GM10847 (cell line): Measurements from ENCODE around the gene RRAS.

Experiments used
- POLR2A ChIP-seq: IDR thresholded peaks from 2 replicates; pipeline ENCODE4 v1.6.1; 2011; ENCODE audit not compliant: insufficient read length; ENCODE audit errors: extremely low read depth

Gene RRAS

GRCh38 chr19:49640113-49640898, at the start of gene RRAS:
RRAS (minus strand) TSS chr19:49640143; CDS start chr19:49640098, 45 bp downstream.
- peak; percentile 65 for TF ChIP-seq POLR2A

- TF ChIP-seq POLR2A, result no peak
These were observed 49.5 kb upstream of the RRAS start, which contains the start of gene ADM5 for GRCh38 chr19:49689133-49690078. ADM5 (plus strand) TSS chr19:49689594; CDS start chr19:49689838, 244 bp downstream.

DNA sequence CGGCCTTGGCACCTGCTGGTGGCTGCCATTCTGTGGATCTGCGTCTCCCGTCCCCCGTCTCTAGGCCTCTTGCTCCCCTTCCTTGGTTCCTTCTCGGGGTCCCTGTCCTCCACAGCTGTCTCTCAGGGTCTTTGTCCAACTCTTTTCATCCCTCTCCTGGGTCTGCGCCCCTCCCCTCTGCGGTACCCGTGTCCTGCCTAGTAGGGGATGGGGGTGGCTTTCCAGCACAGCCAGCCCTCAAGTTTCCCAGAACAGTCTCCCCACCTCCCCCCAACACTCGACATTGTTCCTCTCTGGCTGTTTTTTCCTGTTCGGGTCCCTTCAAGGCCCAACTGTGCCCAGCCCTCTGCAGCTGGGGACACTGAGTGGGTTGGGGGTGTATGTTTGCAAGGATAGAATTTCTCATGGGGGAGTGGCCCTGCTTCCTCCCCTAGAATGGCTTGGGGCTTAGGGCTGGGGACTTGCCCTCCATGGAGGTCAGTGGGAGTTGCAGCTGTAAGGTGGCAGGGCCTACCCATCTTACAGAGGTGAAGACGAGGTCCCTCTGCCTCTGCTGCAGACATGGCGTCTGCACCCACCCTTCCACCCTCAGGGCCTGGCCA, 48.7 kb upstream of the RRAS start:
- no peak for TF ChIP-seq POLR2A

DNA sequence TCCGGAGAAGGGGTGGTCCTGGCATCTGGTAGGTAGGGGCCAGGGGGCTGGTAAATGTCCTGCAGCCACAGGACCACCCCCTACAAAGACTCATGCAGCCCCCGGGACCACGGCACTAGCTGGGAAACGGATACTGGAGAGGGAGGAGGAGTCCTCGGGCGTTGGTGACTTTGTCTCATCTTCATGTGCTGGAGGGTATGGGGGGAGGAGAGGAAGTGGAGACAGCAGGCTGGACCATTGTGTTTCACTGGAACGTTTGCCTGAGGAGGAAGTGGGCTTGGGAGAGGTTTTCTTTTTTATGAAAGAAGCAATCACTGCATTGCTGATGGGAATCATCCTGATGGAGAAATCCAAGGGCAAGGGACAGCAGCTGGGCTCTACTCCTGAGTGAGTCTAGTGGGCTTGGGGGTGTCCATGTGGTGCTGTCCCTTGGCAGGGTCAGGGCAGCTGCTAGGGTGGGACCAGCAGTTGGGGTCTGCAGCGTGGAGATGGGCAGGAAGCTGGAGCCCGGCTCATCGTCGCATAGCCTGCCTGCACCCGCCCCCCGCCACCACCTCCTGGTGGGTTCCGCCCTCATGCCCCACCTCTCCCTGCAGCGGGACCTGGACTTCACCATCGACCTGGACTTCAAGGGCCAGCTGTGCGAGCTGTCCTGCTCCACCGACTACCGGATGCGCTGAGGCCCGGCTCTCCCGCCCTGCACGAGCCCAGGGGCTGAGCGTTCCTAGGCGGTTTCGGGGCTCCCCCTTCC, 47.8 kb upstream of the RRAS start:
- TF ChIP-seq POLR2A, result no peak

DNA sequence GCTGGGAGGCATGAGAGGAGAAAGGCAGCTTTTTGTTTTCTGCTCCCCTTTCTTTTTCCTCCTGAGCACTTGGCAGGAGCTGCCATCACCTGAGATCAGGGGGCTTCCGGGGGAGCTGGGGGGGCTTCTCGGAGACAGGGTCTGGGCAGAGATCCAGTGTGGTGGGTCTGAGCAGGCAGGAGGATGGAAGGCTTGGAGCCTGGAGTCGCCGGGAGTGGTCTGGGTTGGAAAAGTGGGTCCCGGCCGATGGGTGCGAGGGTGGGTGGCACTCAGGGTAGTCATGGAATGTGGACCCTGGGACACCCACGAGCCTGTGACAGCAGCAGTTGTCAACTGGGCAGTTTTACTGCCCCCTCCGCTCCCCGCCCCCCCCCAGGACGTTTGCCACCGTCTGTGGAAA, 47.2 kb upstream of the RRAS start:
- TF ChIP-seq POLR2A, result no peak

GRCh38 chr19:49686503-49687088, 46.7 kb upstream of the RRAS start:
- TF ChIP-seq POLR2A, result no peak

GRCh38 chr19:49685845-49686332, 45.9 kb upstream of the RRAS start:
- TF ChIP-seq POLR2A, result no peak

- TF ChIP-seq POLR2A, result no peak
These were observed 45.1 kb upstream of the RRAS start for GRCh38 chr19:49684983-49685553.

DNA sequence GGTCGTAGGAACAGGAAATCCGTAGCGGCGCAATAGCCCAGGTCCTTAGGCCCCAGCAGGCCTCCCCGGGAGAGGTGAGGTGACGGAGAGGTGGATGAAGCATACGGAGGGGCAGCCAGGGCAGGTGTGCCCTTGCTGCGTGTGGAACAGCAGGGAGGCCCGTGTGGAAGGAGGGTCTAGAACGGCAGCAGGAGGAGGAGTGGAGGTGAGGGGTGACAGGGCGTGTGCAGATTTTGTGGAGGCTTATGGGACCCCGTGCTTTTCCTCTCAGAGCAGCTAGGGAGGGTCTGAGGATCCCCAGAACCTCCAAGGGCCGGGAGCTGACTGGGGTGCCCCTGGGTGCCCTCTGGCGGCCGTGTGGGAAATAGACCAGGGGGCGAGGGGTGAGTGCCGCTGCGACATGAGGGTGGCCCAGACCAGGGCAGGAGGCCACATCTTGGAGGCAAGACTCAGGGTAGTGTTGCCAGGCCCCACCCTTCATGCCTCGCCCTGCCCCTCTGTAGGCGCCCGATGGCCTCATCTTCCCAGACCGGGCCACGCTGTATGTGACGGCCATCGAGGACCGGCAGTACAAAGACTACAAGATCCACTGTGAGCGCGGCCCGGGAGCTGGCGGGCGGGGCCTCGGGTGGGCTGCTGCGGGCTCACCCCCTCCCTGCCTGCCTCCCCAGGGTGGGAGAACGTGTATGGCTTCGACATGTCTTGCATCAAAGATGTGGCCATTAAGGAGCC, 44.5 kb upstream of the RRAS start:
- TF ChIP-seq POLR2A, result no peak

GRCh38 chr19:49683814-49684250, 43.9 kb upstream of the RRAS start:
- no peak for TF ChIP-seq POLR2A

DNA sequence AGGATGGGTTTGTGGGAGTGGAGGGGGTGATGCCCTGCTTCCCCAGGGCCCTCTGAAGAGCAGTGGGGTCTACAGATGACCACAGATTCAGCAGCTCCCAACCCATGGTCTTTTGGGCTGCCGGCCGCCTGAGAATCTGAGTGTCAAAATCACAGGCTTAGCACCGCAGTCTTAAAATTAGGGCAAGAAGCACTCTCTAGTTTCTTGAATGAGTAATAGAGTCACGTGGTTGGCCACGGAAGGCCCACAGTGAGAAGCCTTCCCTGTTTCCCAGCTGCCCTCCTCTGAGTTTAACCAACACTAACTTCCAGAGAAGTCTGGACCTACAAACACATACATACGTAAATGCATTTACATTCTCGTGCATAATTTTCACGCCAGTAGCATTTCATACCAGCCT, 42.3 kb upstream of the RRAS start:
- no peak for TF ChIP-seq POLR2A

- no peak for TF ChIP-seq POLR2A
These were observed 41.9 kb upstream of the RRAS start for GRCh38 chr19:49681830-49682229.
